GM19397 (cell line): ENCODE data around the gene SLC18A3.

Experiments used
- ATAC-seq: cut with Tn5 transposase; IDR thresholded peaks from one replicate; pipeline ENCODE4 v1.9.1; 2021; ENCODE audit warnings: mild to moderate bottlenecking, moderate library complexity; ENCODE audit not compliant: unreplicated experiment

SLC18A3 gene

DNA sequence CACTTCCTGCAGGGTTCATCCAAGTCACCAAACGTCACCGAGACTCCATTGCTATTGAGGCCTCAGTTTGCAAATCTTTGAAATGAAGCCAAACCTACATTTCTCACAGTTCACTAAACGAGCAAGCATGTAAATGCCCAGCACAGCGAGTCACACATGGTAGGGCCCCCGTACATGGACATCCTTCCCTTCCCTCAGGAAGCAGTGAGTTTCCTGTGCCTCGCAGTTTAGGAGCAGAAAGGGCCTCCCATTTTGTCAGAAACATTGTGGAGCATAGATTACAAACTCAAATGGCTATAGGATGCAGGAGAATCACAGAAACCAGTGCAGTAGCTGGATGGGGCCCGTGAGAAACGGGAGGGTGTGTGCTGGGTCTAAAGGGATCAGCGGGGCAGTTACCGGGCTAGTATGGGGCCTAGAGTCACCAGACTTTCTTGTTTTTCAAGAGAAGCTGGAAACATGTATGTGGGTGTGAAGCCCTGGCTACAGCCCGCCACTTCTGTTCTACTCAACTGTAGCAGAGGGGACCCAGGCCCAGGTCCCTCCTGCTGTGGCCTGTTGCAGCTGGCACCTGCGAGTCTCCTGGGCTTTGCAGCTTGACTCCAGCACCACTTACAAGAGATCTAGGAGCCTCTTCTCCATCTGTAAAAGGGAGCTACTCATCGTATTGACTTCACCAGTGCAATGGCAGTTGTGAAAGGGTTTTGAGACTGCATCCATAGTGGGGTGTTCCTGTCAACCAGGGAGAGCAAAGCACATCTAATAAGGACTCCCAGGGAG is 14.2 kb upstream of the SLC18A3 start:
- no peak for ATAC-seq

DNA sequence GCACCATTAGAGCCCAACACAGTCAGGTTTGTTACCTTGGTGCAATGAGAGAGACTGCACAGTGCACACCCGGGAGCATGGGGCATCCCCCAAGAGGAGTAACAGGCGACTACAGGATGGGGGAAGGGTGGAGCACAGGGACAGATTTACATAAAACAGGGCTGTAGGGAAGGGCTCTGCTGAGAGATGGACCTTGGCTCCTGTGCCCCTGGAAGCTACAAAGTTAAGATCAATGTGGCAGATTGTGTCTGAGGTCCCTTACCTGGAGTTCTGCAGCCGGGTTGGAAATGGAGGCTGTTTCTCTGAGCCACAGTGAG is 13.7 kb upstream of the SLC18A3 start:
- no peak for ATAC-seq

DNA sequence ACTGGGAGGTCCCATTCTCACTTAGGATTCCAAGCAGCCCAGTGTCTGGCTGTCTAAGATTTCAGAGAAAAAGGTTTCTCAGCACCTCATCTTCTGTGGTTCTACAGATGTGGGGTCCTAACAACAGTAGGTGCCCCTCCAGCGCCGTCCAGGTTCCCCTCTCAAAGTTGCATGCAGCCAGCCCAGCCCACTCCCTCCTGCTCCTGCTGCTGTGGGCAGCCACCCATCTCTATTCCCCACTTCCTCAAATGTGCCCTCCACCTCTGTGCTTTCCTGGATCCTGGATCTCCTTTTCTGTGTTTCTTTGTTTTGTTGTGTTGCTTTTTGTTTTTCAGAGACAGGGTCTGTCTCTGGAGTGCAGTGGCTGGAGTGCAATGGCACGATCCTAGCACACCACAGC is 13.3 kb upstream of the SLC18A3 start:
- no peak for ATAC-seq

DNA sequence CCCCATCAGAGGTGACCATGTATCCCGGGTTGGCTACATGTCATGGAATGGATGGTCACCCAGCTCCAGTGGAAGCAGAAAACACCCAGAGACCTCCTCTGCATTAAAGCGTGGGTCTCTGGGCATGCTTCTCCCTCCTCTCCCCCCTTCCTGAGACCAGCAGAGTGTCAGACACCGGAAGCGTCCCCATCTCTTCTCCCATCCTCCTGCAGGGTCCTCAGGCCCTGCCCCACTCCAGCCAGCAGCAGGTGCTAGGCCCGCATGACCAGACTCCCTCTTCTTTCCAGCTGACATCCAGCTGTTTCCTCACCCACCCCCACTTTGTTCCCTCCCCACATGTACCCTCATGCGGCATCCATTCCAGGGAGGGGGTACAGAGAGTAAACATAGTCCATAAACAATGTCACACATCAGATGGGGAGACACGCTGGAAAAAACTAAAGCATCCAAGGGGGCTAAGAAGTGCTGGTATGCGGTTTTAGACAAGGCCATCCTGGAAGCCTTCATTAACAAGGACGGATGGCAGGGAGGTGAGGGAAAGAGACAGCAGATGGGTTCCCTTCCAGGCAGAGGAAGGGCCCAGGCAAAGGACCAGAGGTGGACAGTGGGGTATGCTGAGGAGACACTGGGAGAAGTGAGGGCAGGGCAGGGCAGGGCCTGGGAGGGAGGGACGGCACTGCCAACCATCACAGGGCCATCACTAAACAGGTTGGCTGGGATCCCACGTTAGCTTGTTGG is 12.5 kb upstream of the SLC18A3 start:
- ATAC-seq = no peak

DNA sequence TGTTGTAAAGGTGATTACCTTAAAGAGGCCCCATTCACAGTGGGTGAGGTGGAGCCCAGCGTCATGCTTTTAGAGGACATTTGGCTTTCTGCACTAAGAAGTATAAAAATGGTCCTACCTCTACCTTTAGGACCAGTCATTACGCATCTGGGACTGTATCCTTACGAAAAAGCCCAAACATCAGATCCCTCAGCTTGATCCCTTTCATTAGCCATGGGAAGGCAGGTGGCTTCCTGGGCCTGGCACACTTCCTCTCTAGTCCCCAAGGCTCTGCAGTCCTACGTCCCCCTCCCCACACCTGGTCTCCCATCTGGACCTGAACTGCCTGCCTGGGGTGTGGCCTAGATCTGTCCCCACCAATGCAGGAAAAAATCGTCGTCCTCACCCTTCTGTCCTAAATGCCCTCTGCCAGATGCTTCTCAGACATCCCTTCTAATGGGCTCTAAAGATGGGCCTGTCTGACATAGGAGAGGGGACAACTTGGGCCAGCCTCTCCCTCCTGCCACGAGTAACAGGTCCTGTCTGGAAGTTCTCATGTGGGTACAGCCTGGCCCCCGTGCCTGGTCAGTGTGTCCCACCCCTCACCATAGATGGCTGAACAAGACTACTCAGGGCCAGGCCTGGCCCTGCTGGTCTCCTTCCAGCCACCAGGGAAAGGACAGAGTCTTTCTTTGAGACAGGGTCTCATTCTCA is 11.8 kb upstream of the SLC18A3 start:
- no peak for ATAC-seq

DNA sequence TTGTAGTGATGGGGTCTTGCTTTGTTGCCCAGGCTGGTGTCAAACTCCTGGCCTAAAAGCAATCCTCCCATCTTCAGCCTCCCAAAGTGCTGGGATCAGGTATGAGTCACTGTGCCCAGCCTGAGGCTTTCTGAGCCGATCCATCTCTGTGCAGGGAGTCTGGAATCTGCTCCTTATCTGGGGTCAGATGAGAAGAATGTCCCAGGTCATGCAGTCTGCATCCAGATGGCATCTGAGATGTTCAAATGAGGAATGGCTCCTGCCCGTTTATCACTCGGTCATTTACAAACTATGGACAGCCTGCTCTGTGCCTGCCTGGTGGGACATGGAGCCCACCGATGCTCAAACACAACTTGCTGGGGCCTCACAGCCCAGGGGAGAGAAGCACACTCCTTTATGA is 11.1 kb upstream of the SLC18A3 start:
- no peak for ATAC-seq

DNA sequence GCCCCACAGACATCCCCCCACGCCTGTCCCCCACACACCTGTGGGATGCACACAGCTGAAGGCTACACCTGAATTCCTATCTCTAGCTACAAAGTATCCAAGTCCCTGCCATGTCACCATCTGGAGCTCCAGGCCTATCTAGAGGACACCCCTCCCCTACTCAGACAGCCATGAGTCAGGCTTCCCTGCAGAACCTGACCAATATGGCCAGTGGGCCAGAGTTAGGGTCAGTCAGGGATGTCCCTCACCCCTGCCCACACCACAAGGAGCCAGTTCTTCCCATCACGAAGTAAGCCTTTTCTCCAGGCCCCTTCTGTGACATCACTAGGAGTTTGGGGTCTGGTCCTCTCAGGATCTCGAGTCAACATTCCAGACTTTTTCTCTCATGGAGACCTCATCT is 10.6 kb upstream of the SLC18A3 start:
- ATAC-seq = no peak

DNA sequence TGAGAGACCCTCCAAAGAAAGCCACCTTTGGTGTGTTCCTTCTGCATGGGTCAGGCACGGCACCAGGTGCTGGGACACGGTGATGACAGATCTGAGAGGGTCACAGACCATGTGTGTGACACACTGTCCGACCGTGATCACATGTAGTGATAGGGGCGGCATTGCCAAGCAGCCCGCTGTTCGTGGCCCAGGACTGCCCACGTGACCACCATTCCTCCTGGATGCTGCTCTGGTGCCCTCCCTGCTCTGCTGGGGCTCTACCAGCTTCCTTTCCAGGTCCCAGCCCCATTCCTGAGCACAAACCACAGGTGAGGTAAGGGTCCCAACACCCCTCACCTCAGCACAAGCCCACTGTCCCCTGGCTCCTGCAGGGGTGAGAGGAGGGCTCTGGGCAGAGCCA is 10.1 kb upstream of the SLC18A3 start:
- no peak for ATAC-seq

DNA sequence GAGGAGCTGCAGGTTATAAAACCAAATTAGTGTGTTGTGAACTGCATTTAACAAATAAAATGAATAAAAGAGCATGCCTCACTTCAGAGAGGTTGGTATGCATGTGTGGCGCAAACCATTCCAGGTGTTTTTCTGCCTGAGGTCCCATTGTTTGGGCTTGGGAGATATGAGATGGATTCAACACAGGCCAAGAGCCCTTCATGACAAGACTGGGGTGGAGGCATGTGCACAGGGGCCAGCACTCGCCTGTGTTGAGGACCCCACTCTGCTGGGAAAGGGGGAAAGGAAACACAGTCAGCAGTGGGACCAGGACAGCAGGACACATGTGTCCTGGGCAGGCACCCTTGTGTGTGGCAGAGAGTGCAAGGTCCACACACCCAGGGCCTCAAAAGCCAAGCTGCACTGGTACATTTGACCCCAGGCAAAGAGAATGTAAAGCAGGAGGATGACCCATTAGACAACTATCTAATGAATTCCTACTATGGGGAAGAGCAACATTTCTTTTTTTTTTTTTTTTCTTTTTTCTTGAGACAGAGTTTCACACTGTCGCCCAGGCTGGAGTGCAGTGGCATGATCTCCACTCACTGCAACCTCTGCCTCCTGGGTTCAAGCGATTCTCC is 9.2 kb upstream of the SLC18A3 start:
- no peak for ATAC-seq

DNA sequence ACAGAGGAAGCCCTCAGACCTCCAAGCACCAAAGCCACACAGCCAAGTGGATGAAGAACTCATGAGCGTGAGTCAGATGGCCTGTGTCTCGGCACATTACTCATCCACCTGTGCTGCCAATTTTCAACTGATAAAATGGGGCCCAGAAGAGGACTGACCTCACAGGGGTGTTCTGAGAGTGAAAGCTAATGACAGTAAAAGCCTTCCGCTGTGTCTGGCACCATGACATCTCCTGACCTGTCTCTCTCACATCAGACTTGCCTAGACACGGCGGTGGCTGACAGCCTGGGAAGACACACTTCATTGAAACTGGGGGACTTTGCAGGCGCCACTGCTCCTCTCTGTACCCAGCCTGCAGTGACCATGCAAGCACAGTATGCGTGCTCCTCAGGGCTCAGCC is 8.3 kb upstream of the SLC18A3 start:
- no peak for ATAC-seq

DNA sequence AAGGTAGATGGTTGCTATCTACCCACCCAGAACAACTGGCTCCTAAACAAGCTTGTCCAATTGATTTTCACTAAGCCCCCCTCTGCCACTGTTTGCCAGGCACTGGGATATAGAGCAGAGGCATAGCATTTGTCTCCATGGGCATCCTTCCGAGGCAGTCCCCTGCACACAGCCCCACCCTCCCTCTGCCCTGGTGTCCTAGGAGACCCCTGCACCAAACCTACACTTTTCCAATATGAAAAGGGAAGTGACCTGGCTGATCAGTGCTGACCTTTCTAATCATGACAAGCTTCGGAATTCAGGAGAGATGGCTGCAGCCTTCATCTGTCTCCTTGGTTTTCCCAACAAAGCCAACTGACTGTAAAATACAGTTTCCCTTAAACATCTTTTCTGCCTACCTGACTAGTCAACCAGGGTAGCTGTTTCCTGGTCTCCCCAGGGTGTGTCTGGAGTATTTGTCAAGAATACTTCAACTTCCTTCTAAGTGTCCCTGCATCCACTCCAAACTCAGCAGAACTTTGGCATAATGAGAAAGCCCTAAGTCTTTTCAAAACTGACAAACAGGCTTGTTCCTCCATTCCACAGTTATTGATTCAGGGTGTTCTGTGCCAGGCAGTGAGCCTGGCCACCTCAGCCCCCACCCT is 7.6 kb upstream of the SLC18A3 start:
- no peak for ATAC-seq

DNA sequence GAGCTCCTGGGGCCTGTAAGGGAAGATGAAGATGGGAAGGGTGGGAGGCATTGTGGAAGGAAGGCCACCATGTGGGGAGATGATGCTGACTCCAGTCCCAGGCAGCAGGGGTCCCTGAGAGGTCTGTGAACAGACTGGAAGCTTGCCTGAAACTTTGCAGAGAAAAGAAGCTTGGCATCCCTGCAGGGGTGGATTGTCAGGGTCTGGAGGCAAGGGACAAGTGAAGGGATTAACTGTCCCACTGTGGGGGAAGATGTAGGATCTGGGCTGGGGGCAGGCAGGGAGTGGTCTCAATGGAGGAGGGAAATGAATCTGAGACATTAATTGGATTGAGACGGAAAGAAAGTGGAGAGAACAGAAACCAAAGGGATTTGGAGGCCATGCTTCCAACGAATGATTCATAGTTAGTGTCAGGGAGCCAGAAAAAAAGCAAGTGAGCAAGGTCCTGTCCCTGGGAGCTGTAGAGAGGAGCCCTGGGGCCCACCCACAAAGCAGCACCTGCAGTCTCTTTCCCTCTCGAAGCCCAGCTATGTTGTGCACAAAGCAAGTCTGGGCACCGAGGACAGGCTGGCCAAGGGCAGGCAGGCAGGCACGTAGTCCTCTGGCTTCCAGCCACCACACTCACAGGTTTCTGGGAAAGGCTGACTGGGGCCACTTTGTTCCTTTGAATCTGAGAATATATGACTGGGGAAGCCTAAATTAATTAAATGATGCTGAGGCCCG is 4.7 kb upstream of the SLC18A3 start:
- no peak for ATAC-seq

DNA sequence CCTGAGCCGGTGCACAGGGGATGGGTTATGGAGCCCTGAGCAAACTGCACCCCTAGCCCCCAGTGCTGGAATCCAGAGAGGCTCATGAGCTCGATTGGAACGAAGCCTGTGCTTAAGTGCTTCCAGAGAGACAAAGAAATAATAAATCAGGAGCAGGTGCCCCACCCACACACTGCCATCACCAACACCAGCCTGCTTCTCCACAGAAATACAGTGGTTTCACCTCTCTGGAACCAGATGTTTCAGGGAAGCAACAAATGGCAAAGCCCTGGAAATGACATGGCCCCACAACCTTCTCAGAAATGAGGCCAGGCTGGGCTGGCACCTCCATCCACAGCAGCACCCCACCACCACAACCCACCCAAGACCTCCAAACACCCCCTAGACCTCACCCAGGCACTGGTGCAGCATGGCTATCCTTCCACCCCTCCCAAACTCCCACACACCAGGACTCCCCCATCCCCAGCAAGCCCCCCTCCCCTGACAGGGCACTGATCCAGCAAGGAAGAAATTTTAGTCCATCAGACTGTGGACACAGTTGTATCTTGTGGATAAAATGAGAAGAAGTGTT is 4.1 kb upstream of the SLC18A3 start:
- no peak for ATAC-seq

DNA sequence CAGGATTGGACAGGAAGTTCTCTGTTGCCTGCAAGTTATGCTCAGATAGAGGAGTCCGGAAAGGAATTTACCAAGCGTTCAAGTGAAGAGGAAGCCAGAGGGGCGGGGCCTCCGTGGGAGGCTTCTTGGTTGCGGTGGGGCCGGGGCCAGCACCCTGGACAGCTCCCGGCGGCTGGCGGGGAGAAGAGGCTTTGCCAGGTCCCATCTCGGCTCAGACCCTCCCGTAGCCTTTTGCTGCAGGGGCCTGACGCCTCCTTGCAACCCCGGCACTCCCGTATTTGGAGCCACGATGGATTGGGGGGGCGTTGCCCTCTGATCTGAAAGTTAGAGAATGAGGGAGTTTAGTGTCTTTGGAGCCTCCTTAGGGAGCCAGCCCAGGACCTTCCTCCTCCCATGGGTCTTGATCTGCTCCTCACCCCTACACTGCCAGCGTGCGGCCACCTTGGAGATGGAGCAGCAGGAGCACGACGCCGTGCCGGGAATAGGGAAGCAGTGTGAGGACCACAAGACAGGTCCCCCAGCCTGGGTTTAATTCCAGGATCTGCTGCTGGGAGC is 3.1 kb upstream of the SLC18A3 start:
- ATAC-seq = no peak

DNA sequence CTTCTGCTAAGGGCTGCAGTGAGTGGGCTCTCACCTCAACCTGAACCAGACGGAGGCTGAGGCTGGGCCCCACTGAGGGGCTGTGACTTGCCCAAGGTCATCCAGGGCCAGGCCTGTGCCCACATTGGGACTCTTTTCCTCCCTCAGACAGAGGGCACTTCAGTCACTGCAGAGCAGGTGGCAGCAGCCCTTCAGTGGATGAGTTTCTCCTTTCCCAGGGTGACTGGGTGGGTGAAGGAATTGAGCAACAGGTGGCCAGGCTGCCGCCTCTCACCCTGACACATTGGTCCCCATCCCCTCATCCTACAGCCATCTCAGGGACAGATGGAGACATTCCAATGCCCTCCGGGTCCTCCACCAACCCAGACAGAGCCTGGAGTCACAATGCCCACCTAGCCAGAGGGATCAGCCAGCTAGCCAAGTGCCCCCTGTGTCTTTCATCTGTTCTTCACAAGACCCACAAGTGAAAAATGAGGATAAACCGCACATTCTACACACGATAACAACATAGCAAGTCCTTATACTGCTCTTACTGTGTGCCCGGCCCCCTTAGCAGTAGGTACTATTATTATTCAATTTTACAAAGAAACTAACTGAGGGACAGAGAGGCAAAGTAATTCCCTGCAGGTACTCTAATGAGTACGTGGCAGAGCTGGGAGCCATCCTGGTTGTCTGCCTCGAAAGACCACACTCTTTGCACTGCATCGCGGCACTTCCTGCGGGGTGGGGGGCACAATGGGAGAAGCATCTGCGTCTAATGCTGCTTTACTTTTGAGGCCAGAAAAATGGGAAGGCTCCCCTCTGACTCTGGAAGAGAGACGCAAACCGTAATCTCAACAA is 1.7 kb upstream of the SLC18A3 start:
- no peak for ATAC-seq

DNA sequence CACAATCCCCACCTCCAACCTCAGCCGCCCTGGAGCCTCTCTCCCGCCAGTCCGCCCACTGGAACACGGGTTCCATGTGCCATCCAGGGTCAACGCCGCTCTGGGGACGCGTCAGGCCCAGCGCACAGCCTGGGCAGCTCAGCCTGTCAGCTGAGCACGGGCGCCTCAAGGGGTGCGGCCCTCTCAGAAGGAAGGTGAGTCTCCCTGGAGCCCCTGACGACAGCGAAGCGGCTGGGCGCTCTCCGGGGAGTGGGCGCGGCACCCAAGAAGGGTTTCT is 1.2 kb upstream of the SLC18A3 start:
- no peak for ATAC-seq

DNA sequence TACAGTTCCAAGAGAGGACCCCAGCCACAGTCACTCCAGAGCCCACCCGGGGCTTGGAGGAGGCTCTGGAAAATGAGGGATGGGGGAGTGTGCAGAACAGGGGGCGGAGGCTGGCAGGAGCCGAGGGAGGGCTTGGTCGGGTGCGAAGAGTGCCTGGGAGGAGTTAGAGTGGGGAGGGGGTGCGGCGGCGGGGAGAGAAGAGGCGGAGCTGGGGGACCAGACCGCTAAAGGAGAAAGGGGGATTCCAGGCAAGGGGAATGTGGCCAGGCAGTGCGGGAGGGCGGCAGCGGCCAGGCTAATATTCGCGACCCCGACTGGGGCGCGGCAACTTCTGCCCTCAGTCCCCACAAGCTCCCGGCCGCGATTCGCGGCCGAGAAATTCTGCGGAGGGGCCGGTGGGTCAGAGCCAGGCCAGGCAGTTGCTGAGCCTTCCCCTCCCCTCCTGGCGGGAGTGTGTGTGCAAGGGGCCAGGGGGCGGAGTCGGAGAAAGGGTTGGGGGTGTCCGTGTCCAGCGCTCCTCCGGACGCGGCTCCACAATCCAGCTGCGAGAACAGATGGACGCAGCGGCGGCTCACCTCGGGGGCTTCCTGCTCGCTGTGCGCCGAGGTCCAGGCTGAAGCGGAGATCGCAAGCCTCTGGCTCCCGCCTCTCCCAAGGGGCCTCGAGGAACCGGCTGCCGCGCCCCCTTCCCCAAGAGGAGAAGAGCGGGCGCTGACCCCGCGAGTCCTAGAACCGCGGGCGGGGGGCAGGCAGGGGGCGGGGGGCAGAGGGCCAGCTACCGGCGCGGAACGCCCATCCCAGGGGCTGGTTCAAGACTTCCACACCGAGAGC is 612 bp upstream of the SLC18A3 start:
- ATAC-seq = no peak

DNA sequence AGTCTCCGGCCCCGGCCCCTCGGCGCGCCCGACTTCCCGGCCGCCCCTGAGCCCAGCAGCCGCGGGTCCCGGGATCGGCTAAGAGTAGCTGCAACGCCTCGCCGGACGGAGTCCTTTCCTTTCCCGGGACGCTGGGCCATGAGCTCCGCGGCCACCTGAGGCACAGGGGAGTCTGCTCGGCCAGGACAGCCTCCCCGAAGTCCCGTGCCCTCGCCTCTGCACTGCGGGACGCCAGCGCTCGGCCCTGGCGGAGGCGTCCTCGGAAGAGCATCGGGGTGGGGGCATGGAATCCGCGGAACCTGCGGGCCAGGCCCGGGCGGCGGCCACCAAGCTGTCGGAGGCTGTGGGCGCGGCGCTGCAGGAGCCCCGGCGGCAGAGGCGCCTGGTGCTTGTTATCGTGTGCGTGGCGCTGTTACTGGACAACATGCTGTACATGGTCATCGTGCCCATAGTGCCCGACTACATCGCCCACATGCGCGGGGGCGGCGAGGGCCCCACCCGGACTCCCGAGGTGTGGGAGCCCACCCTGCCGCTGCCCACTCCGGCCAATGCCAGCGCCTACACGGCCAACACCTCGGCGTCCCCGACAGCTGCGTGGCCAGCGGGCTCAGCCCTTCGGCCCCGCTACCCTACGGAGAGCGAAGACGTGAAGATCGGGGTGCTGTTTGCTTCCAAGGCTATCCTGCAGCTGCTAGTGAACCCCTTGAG is 502 bp downstream of the SLC18A3 start:
- no peak for ATAC-seq
